ENCODE measurements around the gene BLTP2. TPM values are rescaled to one million over a fixed set of nuclear protein-coding genes. Genes with fewer than 3 reads are reported as not detected.

BLTP2 gene
- total RNA-seq, 1 donor, result 170 TPM

DNA sequence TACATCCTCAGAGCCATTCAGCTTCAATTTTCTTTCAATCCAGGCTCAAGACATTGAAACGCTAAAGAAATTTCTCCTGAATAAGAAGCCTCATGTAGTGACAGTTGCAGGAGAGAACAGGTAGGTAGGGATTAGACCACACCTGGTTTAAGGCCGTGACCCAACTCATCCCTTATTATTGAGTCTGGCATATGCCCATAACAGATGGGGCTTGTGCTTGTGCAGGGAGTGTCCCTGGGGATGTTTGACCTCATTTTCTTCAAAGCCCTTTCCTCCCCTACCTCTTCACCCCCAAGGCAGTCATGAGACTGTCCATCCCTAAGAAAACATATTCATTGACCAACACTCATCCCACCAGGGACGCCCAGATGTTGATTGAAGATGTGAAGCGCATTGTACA is 41.3 kb upstream of the BLTP2 start:
- Histone ChIP-seq H2AFZ (ENCODE audit: low read length) (no peak overlapping the region), H3K4me1 (ENCODE audit: insufficient read depth, low read length) (no peaks in the 10 kb centered on the region), H3K4me3 (ENCODE audit: insufficient read depth, low read length) (no peak overlapping the region), H3K36me3 (ENCODE audit: insufficient read depth, low read length) (peaks cover 97% of the 10 kb centered on the region), H4K20me1 (ENCODE audit: insufficient read depth, low read length) (peaks cover 2% of the 10 kb centered on the region), H3K4me2 (ENCODE audit: insufficient read depth, low read length) (no peak overlapping the region), H3K79me2 (ENCODE audit: insufficient read depth, low read length) (no peaks in the 10 kb centered on the region), H3K27me3 (ENCODE audit: insufficient read depth, low read length) (no peaks in the 10 kb centered on the region), H3K27ac (ENCODE audit: low read depth, low read length) (no peak overlapping the region), H3K9me3 (ENCODE audit: low read depth, low read length) (no peaks in the 10 kb centered on the region)
- no peak for TF ChIP-seq CTCF (IDR thresholded peaks at IDR 0.05; ENCODE audit: extremely low read depth, low read depth, low read length)
- DNase-seq (ENCODE audit: insufficient read length, low spot score, missing footprints), result no peak

DNA sequence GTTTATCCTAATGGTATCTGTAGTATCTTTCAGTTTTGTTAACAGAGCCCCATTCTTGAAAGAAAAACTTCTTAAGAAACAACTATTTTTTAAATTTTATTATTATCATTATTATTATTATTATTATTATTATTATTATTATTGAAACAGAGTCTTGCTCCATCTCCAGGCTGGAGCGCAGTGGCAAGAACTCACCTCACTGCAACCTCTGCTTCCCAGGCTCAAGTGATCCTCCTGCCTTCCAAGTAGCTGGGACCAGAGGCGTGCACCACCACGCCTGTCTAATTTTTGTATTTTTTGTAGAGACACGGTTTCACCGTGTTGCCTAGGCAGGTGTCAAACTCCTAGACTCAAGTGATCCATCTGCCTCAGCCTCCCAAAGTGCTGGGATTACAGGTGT is 40.4 kb upstream of the BLTP2 start:
- no peaks in the 10 kb centered on the region for H3K9me3 ChIP-seq (ENCODE audit: low read depth, low read length)
- no peak overlapping the region for H3K4me2 ChIP-seq (ENCODE audit: insufficient read depth, low read length)
- H3K79me2 ChIP-seq (ENCODE audit: insufficient read depth, low read length), result no peaks in the 10 kb centered on the region
- no peaks in the 10 kb centered on the region for H3K27me3 ChIP-seq (ENCODE audit: insufficient read depth, low read length)
- peaks cover 97% of the 10 kb centered on the region for H3K36me3 ChIP-seq (ENCODE audit: insufficient read depth, low read length)
- peaks cover 2% of the 10 kb centered on the region for H4K20me1 ChIP-seq (ENCODE audit: insufficient read depth, low read length)
- DNase-seq (ENCODE audit: insufficient read length, low spot score, missing footprints), result no peak
- H3K27ac ChIP-seq (ENCODE audit: low read depth, low read length), result no peak overlapping the region
- no peak for TF ChIP-seq CTCF (IDR thresholded peaks at IDR 0.05; ENCODE audit: extremely low read depth, low read depth, low read length)
- no peak overlapping the region for H2AFZ ChIP-seq (ENCODE audit: low read length)
- no peaks in the 10 kb centered on the region for H3K4me1 ChIP-seq (ENCODE audit: insufficient read depth, low read length)
- H3K4me3 ChIP-seq (ENCODE audit: insufficient read depth, low read length), result no peak overlapping the region

GRCh38 chr17:28684963-28685362 is 40.0 kb upstream of the BLTP2 start:
- Histone ChIP-seq H3K4me2 (ENCODE audit: insufficient read depth, low read length) (no peak overlapping the region), H3K36me3 (ENCODE audit: insufficient read depth, low read length) (peaks cover 93% of the 10 kb centered on the region), H3K79me2 (ENCODE audit: insufficient read depth, low read length) (no peaks in the 10 kb centered on the region), H3K9me3 (ENCODE audit: low read depth, low read length) (no peaks in the 10 kb centered on the region), H2AFZ (ENCODE audit: low read length) (no peak overlapping the region), H4K20me1 (ENCODE audit: insufficient read depth, low read length) (peaks cover 2% of the 10 kb centered on the region), H3K27ac (ENCODE audit: low read depth, low read length) (no peak overlapping the region), H3K4me3 (ENCODE audit: insufficient read depth, low read length) (no peak overlapping the region), H3K4me1 (ENCODE audit: insufficient read depth, low read length) (no peaks in the 10 kb centered on the region), H3K27me3 (ENCODE audit: insufficient read depth, low read length) (no peaks in the 10 kb centered on the region)
- TF ChIP-seq CTCF (IDR thresholded peaks at IDR 0.05; ENCODE audit: extremely low read depth, low read depth, low read length), result no peak
- no peak for DNase-seq (ENCODE audit: insufficient read length, low spot score, missing footprints)

DNA sequence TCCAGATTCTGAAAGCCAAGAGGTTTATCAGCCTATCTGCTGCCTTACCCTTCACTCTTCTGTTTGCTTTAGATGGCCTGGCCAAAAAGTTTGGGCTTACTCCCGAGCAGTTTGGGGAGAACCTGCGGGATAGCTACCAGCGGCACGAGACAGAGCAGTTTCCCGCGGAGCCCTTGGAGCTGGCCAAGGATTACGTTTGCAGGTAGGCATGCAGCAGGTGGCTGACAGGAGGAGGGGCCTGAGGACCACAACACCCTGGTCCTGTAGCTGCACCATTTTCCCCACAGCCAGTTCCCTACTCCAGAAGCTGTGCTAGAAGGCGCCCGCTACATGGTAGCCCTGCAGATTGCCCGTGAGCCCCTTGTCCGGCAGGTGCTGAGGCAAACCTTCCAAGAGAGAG is 37.7 kb upstream of the BLTP2 start:
- no peak for DNase-seq (ENCODE audit: insufficient read length, low spot score, missing footprints)
- no peak for TF ChIP-seq CTCF (IDR thresholded peaks at IDR 0.05; ENCODE audit: extremely low read depth, low read depth, low read length)
- H3K27ac ChIP-seq (ENCODE audit: low read depth, low read length), result no peak overlapping the region
- H3K79me2 ChIP-seq (ENCODE audit: insufficient read depth, low read length), result no peaks in the 10 kb centered on the region
- H3K4me3 ChIP-seq (ENCODE audit: insufficient read depth, low read length), result no peak overlapping the region
- peaks cover 2% of the 10 kb centered on the region for H4K20me1 ChIP-seq (ENCODE audit: insufficient read depth, low read length)
- no peak overlapping the region for H3K4me2 ChIP-seq (ENCODE audit: insufficient read depth, low read length)
- no peaks in the 10 kb centered on the region for H3K27me3 ChIP-seq (ENCODE audit: insufficient read depth, low read length)
- H3K9me3 ChIP-seq (ENCODE audit: low read depth, low read length), result no peaks in the 10 kb centered on the region
- no peaks in the 10 kb centered on the region for H3K4me1 ChIP-seq (ENCODE audit: insufficient read depth, low read length)
- no peak overlapping the region for H2AFZ ChIP-seq (ENCODE audit: low read length)
- peaks cover 92% of the 10 kb centered on the region for H3K36me3 ChIP-seq (ENCODE audit: insufficient read depth, low read length)
